K562 (cell line): ENCODE results near the gene SVOP. TPM values are rescaled to one million over a fixed set of nuclear protein-coding genes. Genes with fewer than 3 reads are reported as not detected.

Experiments
- CSDE1 ChIP-seq, 2 experiments: fragments of 450-650 bp; IDR thresholded peaks; 2 replicates each; pipeline ENCODE4 v1.6.1; 2016; ENCODE audit warnings: mild to moderate bottlenecking in 1 of 2
- ILF3 ChIP-seq: fragments of 450-650 bp; IDR thresholded peaks from 2 replicates; pipeline ENCODE4 v1.6.1; 2018; ENCODE audit warnings: antibody characterized with exemption, mild to moderate bottlenecking, moderate library complexity, borderline replicate concordance
- NR2C2 ChIP-seq, 2 experiments: fragments of 200-800 bp in 1 of 2; sonication (Bioruptor generic) in 1 of 2; sonication (generic) in 1 of 2; formaldehyde crosslinking in 1 of 2; IDR thresholded peaks; 2 replicates each; pipeline versions ENCODE4 v1.6.1 to v1.8.0; 2016 to 2022; ENCODE audit warnings: mild to moderate bottlenecking in 1 of 2, missing compliant biosample characterization in 1 of 2, missing genetic modification characterization in 1 of 2, missing genetic modification reagents in 1 of 2
- PRPF4 ChIP-seq: fragments of 200-400 bp; formaldehyde crosslinking; IDR thresholded peaks from one replicate; pipeline ENCODE4 v1.6.1; 2017; ENCODE audit warnings: low read length, low read depth, mild to moderate bottlenecking; ENCODE audit not compliant: insufficient read depth, poor library complexity, severe bottlenecking
- SRF ChIP-seq, 2 experiments: fragments of 250-450, 450-650 bp in 1 of 2; sonication (Bioruptor Pico) in 1 of 2; sonication (generic) in 1 of 2; formaldehyde crosslinking; IDR thresholded peaks; 2 replicates each; pipeline versions ENCODE4 v1.5.0 to v1.5.1; 2020 to 2022; ENCODE audit warnings: mild to moderate bottlenecking in 1 of 2, missing genetic modification reagents in 1 of 2
- TOE1 ChIP-seq, 2 experiments: fragments of 450-650 bp in 1 of 2; sonication (generic) in 1 of 2; formaldehyde crosslinking in 1 of 2; IDR thresholded peaks; 2 replicates each; pipeline versions ENCODE4 v1.7.1 to v1.8.0; 2016 to 2022; ENCODE audit warnings: borderline replicate concordance in 2 of 2, mild to moderate bottlenecking in 2 of 2, antibody characterized with exemption in 1 of 2, inconsistent platforms in 1 of 2, low read depth in 1 of 2, missing genetic modification reagents in 1 of 2, moderate library complexity in 1 of 2
- ZBTB8A ChIP-seq: fragments of 450-650 bp; IDR thresholded peaks from 2 replicates; pipeline ENCODE4 v1.6.1; 2018; ENCODE audit warnings: mild to moderate bottlenecking, moderate library complexity; ENCODE audit not compliant: partially characterized antibody
- ZNF77 ChIP-seq: fragments of 250-450 bp; sonication (Bioruptor Pico); IDR thresholded peaks from 2 replicates; pipeline ENCODE4 v1.5.0; 2020
- polyA plus RNA-seq, 8 experiments: library from polyadenylated mRNA; depleted of rRNA in 4 of 8; stranded (reverse) in 5 of 8; unstranded in 3 of 8; fragments of >200 nt; fragmentation: Nextera tagmentation in 2 of 8; fragmentation: Illumina TruSeq in 1 of 8; extraction: Ambion mirVana in 2 of 8; extraction: Trizol in 1 of 8; gene quantifications; 2 replicates each; pipeline versions ENCODE4 v1.2.1 to v1.2.3, GENCODE V29; 2011 to 2014; ENCODE audit warnings: inconsistent platforms in 1 of 8, missing spikeins in 1 of 8
- total RNA-seq, 7 experiments: library from RNA; depleted of rRNA in 6 of 7; stranded (reverse); fragments of >200 nt in 6 of 7; fragmentation: Illumina TruSeq in 2 of 7; extraction: Trizol in 2 of 7; gene quantifications; 2 replicates each; pipeline versions ENCODE4 v1.2.1 to v1.2.3, GENCODE V29; 2011 to 2021; ENCODE audit warnings: low replicate concordance in 1 of 7
- TF ChIP-seq, protein P1 (sequence below): fragments of 450-650 bp; formaldehyde crosslinking; IDR thresholded peaks from 2 replicates; pipeline ENCODE4 v1.4.0; 2020; ENCODE audit warnings: mild to moderate bottlenecking, moderate library complexity

SVOP gene
- total and polyA plus RNA-seq, 9 of the 15 experiments (the other 6 are each of a cell fraction or from before 2014, with no cell fraction given) = 0.01 to 0.09 (median 0.06) TPM; not detected in 1

- TF ChIP-seq TOE1 (IDR thresholded peaks at IDR 0.05; ENCODE audit: borderline replicate concordance) (peak; percentile 87), TOE1 (CRISPR knock-in tag; IDR thresholded peaks at IDR 0.05; ENCODE audit: borderline replicate concordance, low read depth) (no peak), ZNF77 (no peak), SRF (CRISPR knock-in tag; IDR thresholded peaks at IDR 0.05) (peak in 1 of 2 experiments; percentile 40; a peak in 1 of 4 replicates), ILF3 (no peak), ZBTB8A (no peak), CSDE1 (IDR thresholded peaks at IDR 0.05) (peak in 1 of 2 experiments; percentile 66; a peak in 1 of 4 replicates), PRPF4 (no peak), NR2C2 (CRISPR knock-in tag; IDR thresholded peaks at IDR 0.05) (peak; percentile 75), NR2C2 (tag; IDR thresholded peaks at IDR 0.05) (peak; percentile 75)
- TF ChIP-seq, protein P1, sequence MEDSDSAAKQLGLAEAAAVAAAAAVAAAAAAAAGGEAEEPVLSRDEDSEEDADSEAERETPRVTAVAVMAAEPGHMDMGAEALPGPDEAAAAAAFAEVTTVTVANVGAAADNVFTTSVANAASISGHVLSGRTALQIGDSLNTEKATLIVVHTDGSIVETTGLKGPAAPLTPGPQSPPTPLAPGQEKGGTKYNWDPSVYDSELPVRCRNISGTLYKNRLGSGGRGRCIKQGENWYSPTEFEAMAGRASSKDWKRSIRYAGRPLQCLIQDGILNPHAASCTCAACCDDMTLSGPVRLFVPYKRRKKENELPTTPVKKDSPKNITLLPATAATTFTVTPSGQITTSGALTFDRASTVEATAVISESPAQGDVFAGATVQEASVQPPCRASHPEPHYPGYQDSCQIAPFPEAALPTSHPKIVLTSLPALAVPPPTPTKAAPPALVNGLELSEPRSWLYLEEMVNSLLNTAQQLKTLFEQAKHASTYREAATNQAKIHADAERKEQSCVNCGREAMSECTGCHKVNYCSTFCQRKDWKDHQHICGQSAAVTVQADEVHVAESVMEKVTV (CRISPR knock-in tag) = no peak
- TF ChIP-seq, all 486 proteins: peak for 158
Measured at GRCh38 chr12:109052414-109053323, 31.8 kb upstream of the SVOP start, which contains the start of gene USP30 (continued).
